ENCODE data around the gene ALX1.

GRCh38 chr12:85329913-85330312 is 49.9 kb downstream of the ALX1 start:
- TF ChIP-seq EP300 (IDR thresholded peaks at IDR 0.05) (no peak), POLR2A (IDR thresholded peaks at IDR 0.05) (no peak), CTCF (IDR thresholded peaks at IDR 0.05) (no peak)

Measured in gastroesophageal sphincter (tissue), 3 donors.